Dermis microvascular lymphatic vessel endothelial cell (primary cell): ENCODE results near the gene KLK1. TPM values are rescaled to one million over a fixed set of nuclear protein-coding genes. Genes with fewer than 3 reads are reported as not detected.
"Not testable (repeated sequence)": the region's sequence is repeated elsewhere in the genome, so short reads cannot be mapped to it uniquely, and the experiment has no call there.

ENCODE experiments used
- DNase-seq, 2 donors: peaks; one replicate each; pipeline versions ENCODE4 v3.0.0 to v3.0.0-alpha.2; 2010; ENCODE audit warnings: low read depth in 2 of 2
- total RNA-seq: library from RNA; depleted of rRNA; stranded (reverse); fragments of >200 nt; gene quantifications from 2 replicates; pipeline ENCODE4 v1.2.1, GENCODE V29; 2014

Gene KLK1
- total RNA-seq, 1 donor from 2014 or later = not detected

DNA sequence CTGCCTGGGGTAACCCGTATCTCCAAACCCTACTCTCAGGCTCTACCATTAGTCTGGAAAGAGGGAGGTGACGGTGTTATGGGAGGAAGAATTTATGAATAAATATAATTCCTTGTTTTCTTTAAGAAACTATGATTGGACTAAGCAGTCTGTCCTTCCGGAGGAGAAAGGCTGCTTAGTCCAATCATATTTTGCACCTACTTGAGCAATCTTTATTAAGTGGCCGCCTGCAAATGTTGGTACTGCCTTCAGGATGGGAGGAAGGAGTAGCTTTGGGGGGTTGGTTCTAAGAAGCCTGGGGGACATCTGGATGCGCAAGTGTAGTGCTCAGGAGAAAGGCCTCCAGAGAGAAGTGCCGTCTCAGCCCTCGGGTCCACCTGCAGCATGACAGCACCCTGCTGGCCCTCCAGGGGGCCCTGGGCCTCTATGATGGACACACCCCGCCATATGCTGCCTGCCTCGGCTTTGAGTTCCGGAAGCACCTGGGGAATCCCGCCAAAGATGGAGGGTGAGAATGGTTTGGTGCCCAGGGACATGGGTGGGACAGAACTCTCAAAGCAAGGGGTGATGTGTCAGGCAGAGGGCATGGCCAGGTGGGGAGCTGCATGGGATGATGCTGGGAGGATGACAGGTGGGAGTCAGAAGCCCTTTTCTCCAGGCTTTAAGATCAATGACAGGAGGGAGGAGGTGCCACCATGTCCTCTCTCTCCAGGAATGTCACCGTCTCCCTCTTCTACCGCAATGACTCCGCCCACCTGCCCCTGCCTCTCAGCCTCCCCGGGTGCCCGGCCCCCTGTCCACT lies 29.3 kb downstream of the KLK1 start:
- no peak for DNase-seq

DNA sequence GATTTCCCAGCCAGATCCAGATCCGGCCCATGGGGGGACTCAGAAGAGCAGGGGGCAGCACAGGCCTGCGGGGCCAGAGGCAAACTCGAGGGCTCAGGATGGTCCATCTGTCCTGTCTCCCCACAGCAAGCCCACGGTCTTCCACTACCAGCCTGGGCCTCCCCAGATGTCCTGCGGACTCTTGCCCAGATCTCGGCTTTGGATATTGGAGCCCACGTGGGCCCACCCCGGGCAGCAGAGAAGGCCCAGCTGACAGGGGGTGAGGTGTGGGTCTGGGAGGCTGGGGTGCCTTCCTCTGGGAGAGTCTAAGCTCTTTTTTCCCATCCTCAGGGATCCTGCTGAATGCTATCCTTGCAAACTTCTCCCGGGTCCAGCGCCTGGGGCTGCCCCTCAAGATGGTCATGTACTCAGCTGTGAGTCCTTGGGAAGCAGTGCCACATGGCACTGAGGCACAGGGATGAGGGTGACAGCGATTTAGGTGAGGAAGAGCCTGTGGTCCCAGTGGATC lies 30.0 kb downstream of the KLK1 start:
- no peak for DNase-seq

DNA sequence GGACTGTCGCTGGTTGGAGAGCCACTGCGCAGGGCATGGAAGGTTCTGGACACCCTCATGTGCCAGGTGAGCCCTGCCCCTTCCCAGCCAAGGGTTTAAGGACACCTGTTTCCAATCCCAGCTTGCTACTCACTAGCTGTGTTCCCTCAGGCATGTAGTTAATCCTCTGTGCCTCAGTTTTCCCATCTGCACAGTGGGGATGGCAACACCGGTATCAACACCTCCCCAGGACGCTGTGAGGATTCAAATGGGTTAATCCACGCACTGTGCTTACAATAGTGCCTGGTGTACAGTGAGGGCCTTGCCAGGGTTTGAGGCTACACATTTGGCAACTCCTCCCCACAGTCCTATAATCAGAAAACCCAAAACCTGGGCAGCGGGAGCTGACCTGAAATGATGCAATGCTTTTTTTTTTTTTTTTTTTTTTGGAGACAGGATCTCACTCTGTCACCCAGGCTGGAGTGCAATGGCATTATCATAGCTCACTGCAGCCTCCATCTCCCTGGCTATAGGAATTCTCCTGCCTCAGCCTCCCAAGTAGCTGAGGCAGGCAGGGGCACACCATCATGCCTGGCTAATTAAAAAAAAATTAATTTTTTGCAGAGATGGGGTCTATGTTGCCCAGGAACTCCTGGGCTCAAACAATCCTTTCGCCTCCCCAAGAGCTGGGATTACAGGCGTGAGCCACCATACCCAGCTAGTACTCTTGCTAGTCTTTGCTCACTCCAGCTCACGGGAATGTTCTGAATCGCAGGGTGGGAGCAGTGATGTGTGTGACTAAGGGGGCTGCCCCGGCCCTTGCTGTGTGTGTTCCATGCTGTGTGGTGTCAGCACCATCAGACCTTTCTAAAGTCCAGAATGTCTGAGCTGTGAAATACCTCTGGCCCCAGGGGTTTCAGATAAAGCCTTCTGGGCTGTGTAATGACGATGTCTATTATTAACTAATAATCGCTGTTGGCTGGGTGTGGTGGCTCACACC lies 31.0 kb downstream of the KLK1 start:
- DNase-seq = no peak

DNA sequence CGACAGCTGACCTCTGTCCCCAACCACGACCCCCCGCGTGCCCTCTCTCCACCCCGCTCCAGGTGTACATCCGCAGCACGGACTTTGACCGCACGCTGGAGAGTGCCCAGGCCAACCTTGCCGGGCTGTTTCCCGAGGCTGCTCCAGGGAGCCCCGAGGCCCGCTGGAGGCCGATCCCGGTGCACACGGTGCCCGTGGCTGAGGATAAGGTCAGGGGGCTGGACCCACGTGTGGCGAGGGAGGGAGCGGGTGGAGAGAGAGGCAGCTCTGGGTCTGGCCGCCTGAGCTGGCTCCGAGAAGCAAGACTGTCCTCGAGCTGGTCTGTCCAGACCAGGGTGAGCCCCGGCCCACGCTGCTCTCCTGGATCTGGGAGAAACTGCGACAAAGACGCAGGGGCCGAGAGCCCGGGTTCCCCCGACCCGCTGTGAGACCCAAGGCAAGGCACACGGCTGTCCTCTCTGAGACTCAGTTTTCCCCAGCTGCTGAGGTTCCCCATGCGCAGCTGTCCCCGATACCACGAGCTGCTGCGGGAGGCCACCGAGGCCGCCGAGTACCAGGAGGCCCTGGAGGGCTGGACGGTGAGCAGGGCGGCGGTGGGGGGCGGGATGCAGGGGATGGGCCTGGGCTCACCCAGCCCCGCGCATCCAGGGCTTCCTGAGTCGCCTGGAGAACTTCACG lies 31.9 kb downstream of the KLK1 start:
- no peak for DNase-seq

DNA sequence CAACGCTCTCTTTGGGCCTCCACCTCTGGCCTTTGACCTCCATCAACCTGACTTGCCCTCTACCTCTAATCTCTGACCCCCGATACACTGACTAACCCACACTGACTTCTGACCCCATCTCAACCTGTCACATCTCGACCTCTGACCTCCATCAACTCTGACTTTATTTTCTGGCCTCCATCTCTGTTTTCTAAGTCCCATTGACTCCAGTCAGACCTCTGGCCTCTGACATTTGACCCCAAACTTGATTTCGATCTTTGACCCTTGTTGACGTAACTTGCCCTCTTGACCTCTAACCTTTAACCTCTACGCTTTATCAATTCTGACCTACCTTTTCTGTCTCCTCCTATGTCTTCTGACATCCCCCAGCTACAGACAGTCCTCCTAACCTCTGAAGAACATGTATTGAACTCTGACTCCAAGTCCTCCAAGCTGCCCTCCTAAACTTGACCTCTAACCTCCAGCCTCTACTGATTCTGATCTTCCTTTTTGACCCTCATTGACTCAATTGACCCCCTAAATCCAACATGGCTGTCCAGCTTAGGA lies 32.6 kb downstream of the KLK1 start:
- no peak for DNase-seq

DNA sequence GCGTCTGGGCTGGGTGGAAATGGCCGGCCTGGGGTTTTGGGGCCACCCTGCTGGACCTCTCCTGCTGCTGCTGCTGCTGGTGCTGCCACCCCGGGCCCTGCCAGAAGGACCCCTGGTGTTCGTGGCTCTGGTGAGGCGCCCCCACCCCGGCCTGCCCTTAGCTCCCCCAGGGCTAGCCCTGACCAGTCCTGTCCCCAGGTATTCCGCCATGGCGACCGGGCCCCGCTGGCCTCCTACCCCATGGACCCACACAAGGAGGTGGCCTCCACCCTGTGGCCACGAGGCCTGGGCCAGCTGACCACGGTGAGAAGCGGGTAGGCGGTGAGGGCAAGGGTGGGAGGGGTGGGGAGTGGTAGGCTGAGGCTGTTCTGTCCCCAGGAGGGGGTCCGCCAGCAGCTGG lies 33.2 kb downstream of the KLK1 start, which contains the start of gene ACP4:
TSS of gene ACP4 (plus strand) at position 20 of the 400 bp plus-strand sequence. CDS start at position 20, 0 bp downstream.
- DNase-seq = no peak

DNA sequence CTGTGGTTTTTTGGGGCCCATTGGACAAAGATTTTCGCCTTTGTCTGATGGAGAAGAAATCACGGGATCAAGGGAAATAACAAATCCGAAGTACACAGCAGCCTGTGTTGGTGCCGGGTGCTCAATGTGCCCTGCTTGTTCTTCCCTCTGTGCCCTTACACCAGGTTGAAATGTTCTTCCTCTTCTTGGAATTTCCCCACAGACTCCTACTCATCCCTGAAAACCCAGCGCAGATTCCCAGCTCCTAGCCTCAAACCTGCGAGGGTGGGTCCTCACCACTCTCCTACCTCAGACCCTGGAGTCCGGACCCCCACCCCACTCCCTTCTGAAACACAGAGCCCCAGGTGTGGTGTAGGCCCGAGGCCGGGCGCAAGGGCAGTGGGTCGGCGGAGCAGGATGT lies 38.3 kb downstream of the KLK1 start:
- no peak for DNase-seq

DNA sequence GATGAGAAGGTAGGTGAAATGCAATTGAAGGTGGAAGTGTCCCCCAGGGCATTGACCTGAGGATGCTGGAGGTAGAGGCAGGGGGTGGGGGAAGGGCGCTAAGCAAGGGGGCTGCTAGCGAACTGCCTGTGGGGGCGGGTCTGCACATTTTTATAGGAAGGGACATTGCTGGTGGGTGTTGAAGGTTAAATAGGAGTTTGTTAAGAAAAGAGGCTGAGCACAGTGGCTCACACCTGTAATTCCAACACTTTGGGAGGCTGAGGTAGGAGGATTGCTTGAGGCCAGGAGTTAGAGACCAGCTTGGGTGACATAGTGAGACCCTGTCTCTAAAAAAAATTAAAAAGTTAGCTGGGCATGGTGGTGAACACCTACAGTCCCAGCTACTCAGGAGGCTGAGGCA lies 38.9 kb downstream of the KLK1 start:
- no peak for DNase-seq

DNA sequence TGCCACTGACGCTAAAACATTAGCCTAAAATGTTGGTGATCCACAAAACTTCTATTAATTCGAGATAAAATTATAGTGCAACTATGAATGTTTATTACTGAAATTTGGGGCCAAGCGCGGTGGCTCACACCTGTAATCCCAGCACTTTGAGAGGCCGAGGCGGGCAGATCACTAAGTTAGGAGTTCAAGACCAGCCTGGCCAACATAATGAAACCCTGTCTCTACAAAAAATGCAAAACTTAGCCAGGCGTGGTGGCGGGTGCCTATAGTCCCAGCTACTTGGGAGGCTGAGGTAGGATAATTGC lies 39.8 kb downstream of the KLK1 start:
- DNase-seq = not testable (repeated sequence)

DNA sequence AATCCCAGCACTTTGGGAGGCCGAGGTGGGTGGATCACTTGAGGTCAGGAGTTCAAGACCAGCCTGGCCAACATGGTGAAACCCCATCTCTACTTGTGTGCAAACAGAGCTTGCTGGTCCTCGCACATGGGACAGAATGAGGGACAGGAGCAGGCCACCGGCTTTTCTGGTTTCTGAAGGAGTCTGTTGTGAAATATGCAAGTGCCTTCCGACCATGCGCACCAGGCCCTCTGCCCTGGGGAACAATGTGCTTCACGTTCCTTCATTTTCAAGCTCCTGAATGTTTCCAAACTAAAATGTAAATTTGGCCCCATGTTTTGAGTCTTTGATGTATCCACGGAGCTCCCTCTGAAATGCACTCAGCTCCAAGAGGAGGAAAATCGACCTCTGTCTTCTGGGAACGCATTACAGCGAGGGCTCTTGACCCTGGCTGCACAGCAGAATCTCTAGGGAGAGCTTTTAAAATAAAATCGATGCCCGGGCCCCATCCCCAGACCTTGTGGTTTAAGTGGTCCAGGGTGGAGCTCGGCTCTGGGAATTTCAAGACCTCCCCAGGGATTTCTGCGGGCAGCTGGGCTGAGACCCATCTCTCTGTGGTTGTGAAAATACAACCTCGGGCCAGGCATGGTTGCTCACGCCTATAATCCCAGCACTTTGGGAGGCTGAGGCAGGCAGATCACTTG lies 42.7 kb downstream of the KLK1 start:
- DNase-seq = no peak

DNA sequence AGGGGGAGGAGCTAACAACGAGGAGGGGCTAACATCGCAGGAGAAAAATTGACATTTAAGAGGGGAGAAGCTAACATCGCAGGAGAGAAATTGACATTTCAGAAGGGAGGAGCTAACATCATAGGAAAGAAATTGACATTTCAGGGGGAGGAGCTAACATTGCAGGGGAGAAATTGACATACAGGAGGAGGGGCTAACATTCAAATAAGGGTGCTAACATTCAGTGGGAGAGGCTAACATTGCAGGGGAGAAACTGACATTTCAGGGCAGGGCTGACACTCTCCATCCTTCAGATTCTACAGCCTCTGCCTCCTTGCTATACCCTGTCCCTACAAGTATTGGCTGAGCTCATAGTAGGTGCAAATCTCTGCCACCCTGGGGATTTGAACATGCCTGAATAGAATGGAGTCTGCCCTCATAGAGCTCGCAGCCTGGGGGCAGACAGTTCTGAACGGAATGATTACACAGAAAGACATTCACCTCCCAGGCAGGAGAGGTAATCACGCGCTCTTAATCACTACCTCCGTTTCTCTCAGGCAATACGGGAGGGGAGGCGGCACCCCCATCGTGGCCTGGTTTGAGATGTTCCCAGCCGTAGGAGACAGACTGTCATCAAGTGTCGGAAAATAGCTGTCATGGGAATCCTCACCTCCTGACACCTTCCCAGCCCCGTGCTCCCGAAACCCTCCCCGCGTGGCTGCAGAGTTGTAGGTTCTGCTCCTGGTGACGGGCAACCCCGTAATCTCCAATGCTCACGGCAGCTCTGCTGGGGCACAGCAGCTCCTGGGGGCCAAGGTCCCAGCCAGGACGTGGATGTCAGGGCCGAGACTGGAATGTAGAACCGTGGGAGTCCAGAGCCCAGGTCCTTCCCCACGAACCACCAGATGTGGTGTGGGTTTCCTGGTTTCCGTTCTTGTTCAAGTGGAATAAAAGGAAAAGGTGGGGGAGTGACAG lies 43.8 kb downstream of the KLK1 start:
- DNase-seq = no peak

DNA sequence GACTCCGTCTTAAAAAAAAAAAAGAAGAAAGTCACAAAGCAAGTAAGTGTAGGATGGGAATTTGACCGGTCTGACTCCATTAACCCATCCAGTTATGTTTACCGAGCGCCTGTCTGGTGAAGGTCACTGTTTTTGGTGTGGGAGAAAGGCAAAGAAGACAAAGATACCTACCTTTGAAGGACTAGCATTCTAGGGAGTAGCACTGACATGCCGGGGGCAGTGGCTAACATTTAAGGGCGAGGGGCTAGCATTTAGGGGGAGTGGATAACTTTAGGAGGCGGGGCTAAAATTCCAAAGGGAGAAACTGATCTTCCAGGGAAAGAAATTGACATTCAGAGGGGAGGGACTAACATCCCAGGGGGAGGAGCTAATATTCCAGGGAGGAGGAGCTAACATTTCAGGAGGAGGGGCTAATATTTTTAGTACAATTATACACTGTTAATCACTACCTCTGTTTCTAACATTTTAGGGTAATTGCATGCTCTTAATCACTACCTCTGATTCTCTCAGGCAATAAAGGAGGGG lies 44.6 kb downstream of the KLK1 start:
- DNase-seq = no peak

DNA sequence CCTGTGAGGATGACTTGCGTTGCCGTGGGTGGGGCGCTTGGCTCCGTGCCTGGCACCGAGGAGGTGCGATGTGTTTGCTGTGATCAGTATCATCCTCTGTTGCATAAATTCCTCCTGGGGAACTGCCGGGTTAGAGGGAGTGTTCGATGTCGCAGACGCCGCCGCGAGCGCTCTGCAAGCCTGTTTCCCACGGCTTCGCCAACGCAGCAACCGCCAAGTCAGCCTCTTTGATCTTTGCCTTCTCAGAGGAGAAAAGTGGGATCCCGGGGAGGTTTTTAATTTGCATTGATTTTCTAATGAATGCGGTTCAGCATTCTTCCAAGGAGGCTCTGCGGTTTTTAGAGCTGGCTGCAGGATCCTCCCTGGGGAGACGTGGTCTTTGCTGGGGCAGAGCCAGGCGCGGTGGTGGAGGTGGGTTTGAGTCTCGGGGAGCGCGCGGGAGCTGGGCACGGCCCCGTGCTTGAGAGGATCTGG lies 45.7 kb downstream of the KLK1 start:
- no peak for DNase-seq

DNA sequence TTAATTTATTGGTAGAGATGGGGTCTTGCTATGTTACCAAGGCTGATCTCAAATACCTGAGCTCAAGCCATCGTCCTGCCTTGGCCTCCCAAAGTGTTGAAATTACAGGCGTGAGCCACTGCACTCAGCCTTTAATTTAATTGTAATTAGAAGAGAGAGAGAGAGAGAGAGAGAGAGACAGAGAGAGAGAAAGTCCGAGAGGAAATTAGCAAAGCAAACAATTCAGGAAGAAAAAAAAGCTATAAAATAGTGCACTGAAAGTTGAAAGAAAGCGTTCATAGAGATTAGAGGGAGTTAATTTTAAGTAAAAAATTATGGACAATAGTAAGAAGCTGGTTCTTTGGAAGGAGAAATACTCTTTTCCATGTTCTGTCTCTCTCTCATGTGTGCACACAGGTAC lies 46.3 kb downstream of the KLK1 start:
- DNase-seq = no peak

DNA sequence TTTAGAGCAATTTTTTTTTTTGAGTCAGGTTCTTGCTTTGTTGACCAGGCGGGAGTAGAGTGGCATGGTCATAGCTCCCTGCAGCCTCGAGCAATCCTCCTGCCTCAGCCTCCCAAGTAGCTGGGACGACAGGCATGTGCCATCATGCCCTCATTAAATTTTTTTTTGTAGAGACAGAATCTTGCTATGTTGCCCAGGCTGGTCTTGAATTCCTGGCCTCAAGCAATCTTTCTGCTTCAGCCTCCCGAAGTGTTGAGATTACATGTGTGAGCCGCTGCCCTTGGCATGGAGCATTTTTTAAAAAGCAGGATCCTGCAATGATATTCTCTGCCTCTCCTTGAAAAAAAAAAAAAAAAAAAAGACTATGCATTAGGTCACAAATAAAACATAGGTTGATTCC lies 47.5 kb downstream of the KLK1 start:
- no peak for DNase-seq

DNA sequence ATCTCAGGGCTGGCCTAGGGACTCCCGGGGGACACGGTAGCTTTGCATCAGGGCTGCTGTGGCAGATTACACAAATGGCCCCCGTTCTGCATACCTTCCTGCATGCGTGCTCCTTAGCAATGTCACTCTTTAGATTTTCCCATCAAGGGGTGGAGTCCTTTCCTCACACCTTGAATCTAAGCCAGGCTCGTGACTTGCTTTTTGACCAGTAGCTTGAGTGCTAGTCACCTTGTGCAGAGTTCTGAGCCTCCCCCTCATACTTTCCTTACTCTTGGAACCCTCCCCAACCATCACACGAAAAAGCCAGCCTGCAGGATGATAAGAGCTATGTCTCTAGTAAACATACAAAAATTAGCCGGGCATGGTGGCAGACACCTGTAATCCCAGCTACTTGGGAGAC lies 50.1 kb downstream of the KLK1 start:
- DNase-seq = not testable (repeated sequence)

DNA sequence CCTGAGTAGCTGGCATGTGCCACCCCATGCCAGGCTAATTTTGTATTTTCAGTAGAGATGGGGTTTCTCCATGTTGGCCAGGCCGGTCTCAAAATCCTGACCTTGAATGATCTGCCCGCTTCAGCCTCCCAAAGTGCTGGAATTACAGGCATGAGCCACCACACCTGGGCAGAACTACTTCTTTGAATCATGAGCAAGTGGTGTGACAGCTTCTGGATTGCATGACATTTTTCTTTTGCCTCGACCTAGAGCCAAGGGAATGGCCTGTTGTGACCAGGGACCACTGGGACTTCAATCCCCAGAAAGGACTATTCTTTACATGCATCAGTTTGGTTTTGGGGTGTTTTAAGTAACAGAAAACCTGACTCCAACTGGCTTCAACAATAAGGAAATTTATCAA lies 50.7 kb downstream of the KLK1 start:
- not testable (repeated sequence) for DNase-seq

DNA sequence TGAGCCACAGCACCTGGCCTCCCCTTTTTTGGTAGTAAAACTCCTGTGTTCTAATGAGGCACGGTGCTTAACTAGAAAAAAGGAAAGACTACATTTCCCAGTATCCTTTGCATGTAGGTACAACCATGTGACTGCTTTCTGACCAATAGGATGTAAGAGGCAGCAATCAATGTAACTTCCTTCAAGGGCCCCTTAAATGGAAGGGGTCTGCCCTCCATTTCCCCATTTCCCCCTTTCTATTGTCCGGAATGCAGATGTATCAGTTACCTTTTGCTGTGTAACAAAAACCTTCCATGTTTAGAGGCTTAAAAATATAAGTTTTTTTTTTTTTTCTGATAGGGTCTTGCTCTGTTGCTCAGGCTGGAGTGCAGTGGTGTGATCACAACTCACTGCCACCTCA lies 51.1 kb downstream of the KLK1 start:
- peak in 1 of 2 donors; percentile 42 for DNase-seq

DNA sequence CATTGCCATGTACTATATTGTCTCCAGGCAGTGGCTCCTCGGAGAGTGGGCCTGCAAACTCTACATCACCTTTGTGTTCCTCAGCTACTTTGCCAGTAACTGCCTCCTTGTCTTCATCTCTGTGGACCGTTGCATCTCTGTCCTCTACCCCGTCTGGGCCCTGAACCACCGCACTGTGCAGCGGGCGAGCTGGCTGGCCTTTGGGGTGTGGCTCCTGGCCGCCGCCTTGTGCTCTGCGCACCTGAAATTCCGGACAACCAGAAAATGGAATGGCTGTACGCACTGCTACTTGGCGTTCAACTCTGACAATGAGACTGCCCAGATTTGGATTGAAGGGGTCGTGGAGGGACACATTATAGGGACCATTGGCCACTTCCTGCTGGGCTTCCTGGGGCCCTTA lies 52.7 kb downstream of the KLK1 start:
- no peak for DNase-seq
